Neural progenitor cell (in vitro differentiated cells): ENCODE data around the gene MRPS17. TPM values are rescaled to one million over a fixed set of nuclear protein-coding genes. Genes with fewer than 3 reads are reported as not detected.

Experiments used
- DNase-seq: peaks from one replicate; pipeline ENCODE4 v3.0.0-alpha.2; 2016; ENCODE audit warnings: low spot score
- H2AFZ ChIP-seq: fragments of 200-600 bp; sonication (generic); replicated peaks from 2 replicates; pipeline ENCODE4 v1.6.1; 2016; ENCODE audit warnings: antibody characterized with exemption
- H3F3A ChIP-seq: fragments of 200-600 bp; sonication (generic); 2 replicates; pipeline ENCODE4 v1.6.1; 2016; ENCODE audit warnings: antibody characterized with exemption, low read depth
- H3K27ac ChIP-seq: fragments of 200-600 bp; sonication (generic); 2 replicates; pipeline ENCODE4 v1.5.1; 2016; ENCODE audit warnings: mild to moderate bottlenecking
- H3K27me3 ChIP-seq: fragments of 200-600 bp; sonication (generic); 2 replicates; pipeline ENCODE4 v1.6.1; 2016; ENCODE audit warnings: mild to moderate bottlenecking, moderate library complexity
- H3K36me3 ChIP-seq: fragments of 200-600 bp; sonication (generic); 2 replicates; pipeline ENCODE4 v1.5.1; 2016
- H3K4me1 ChIP-seq: fragments of 200-600 bp; sonication (generic); 2 replicates; pipeline ENCODE4 v1.6.1; 2016; ENCODE audit warnings: mixed run types
- H3K4me2 ChIP-seq: fragments of 200-600 bp; sonication (generic); 2 replicates; pipeline ENCODE4 v1.6.1; 2016
- H3K4me3 ChIP-seq: fragments of 200-600 bp; sonication (generic); 2 replicates; pipeline ENCODE4 v1.5.1; 2016
- H3K79me2 ChIP-seq: fragments of 200-600 bp; sonication (generic); 2 replicates; pipeline ENCODE4 v1.6.1; 2016; ENCODE audit warnings: low read depth
- H3K9ac ChIP-seq: fragments of 200-600 bp; sonication (generic); 2 replicates; pipeline ENCODE4 v1.6.1; 2016
- H3K9me3 ChIP-seq: fragments of 200-600 bp; sonication (generic); 2 replicates; pipeline ENCODE4 v1.5.1; 2016; ENCODE audit warnings: low read depth
- H4K20me1 ChIP-seq: fragments of 200-600 bp; sonication (generic); 2 replicates; pipeline ENCODE4 v1.6.1; 2016; ENCODE audit warnings: low read depth
- H3K27ac Mint-ChIP-seq: 3 replicates; pipeline ENCODE4 v1.8.0; 2021; ENCODE audit warnings: mixed read lengths
- H3K27me3 Mint-ChIP-seq: 2 replicates; pipeline ENCODE4 v1.8.0; 2022; ENCODE audit warnings: low read depth, mild to moderate bottlenecking, inconsistent platforms, moderate library complexity, mixed read lengths; ENCODE audit not compliant: insufficient read depth
- H3K36me3 Mint-ChIP-seq: 3 replicates; pipeline ENCODE4 v1.8.0; 2021; ENCODE audit warnings: mixed read lengths
- H3K4me1 Mint-ChIP-seq: 3 replicates; pipeline ENCODE4 v1.8.0; 2021; ENCODE audit warnings: mixed read lengths
- H3K4me3 Mint-ChIP-seq: 3 replicates; pipeline ENCODE4 v1.8.0; 2021; ENCODE audit warnings: mild to moderate bottlenecking, moderate library complexity, mixed read lengths
- H3K9me3 Mint-ChIP-seq: 3 replicates; pipeline ENCODE4 v1.8.0; 2020; ENCODE audit warnings: mixed read lengths
- EZH2 ChIP-seq: fragments of 200-600 bp; sonication (generic); IDR thresholded peaks from 2 replicates; pipeline ENCODE4 v1.6.1; 2017; ENCODE audit warnings: antibody characterized with exemption, mild to moderate bottlenecking, moderate library complexity
- EZH2phosphoT487 ChIP-seq: fragments of 200-600 bp; sonication (generic); IDR thresholded peaks from 2 replicates; pipeline ENCODE4 v1.6.1; 2017; ENCODE audit warnings: antibody characterized with exemption
- total RNA-seq: library from RNA; depleted of rRNA; stranded (reverse); fragments of >200 nt; gene quantifications from 2 replicates; pipeline ENCODE4 v1.2.3, GENCODE V29; 2015; ENCODE audit warnings: low replicate concordance
- TF ChIP-seq, protein P1 (sequence below): fragments of 200-600 bp; sonication (generic); IDR thresholded peaks from 2 replicates; pipeline ENCODE4 v1.5.1; 2017; ENCODE audit warnings: antibody characterized with exemption, mild to moderate bottlenecking

MRPS17 gene
- total RNA-seq, 1 donor from 2014 or later: 15.3 TPM

DNA sequence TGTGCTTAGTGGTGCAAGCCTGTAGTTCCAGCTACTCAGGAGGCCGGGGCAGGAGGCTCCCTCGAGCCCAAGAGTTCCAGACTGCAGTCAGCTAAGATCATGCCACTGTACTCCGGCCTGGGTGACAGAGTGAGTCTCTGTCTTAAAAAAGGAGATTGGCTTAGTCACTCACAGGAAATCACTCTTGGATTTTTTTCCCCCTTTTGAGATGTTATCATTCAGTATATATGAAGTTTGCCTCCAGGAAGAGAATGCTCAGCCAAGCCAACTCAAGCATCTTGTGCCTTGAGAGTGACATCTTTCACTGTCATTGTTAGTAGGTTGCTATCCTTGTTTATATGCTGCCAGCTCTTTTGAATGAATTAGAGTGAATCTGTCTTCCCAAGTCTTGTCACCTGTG is 40.7 kb downstream of the MRPS17 start:
- H3K27ac Mint-ChIP-seq: no peak overlapping the region
- H3K9me3 Mint-ChIP-seq: no peaks in the 10 kb centered on the region
- Histone ChIP-seq H3K27me3 (no peaks in the 10 kb centered on the region), H3K79me2 (no peaks in the 10 kb centered on the region), H4K20me1 (no peaks in the 10 kb centered on the region), H3K4me2 (no peak overlapping the region), H2AFZ (no peak overlapping the region), H3K4me3 (no peak overlapping the region), H3K27ac (no peak overlapping the region), H3K4me1 (no peaks in the 10 kb centered on the region), H3F3A (no peaks in the 10 kb centered on the region), H3K9ac (no peak overlapping the region), H3K36me3 (no peaks in the 10 kb centered on the region), H3K9me3 (no peaks in the 10 kb centered on the region)
- no peaks in the 10 kb centered on the region for H3K4me1 Mint-ChIP-seq
- peaks cover 28% of the 10 kb centered on the region for H3K36me3 Mint-ChIP-seq
- H3K27me3 Mint-ChIP-seq: peaks cover 2% of the 10 kb centered on the region
- TF ChIP-seq EZH2phosphoT487 (no peak), EZH2 (no peak)
- TF ChIP-seq, protein P1, sequence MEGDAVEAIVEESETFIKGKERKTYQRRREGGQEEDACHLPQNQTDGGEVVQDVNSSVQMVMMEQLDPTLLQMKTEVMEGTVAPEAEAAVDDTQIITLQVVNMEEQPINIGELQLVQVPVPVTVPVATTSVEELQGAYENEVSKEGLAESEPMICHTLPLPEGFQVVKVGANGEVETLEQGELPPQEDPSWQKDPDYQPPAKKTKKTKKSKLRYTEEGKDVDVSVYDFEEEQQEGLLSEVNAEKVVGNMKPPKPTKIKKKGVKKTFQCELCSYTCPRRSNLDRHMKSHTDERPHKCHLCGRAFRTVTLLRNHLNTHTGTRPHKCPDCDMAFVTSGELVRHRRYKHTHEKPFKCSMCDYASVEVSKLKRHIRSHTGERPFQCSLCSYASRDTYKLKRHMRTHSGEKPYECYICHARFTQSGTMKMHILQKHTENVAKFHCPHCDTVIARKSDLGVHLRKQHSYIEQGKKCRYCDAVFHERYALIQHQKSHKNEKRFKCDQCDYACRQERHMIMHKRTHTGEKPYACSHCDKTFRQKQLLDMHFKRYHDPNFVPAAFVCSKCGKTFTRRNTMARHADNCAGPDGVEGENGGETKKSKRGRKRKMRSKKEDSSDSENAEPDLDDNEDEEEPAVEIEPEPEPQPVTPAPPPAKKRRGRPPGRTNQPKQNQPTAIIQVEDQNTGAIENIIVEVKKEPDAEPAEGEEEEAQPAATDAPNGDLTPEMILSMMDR: no peak
- no peak for DNase-seq
- no peak overlapping the region for H3K4me3 Mint-ChIP-seq

DNA sequence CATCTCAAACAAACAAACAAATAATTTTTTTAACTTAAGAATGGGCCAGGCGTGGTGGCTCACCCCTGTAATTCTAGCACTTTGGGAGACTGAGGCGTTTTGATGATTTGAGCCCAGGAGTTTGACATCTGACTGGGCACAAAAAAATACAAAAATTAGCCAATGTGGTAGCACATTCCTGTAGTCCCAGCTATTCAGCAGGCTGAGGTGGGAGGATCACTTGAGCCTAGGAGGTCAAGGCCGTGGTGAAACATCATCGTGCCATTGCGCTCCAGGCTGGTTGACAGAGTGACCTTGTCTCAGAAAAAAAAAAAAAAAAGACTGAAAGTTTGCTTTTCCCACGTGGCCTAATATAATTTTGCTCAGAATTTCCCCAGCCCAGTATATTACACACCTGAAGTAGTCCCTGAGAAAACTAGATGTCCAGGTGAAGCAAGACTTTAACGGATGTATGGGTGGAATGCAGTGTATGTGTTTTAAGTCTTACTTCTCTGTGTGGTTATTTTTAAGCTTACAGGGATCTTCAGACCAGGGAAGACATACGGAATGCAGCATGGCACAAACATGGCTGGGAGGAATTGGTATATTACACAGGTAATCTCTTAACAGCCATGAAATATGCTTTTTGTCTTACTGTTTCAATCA is 45.3 kb downstream of the MRPS17 start:
- H3K27ac ChIP-seq: no peak overlapping the region
- no peak overlapping the region for H3K4me2 ChIP-seq
- no peaks in the 10 kb centered on the region for H3K27me3 ChIP-seq
- Mint-ChIP-seq H3K9me3 (no peaks in the 10 kb centered on the region), H3K36me3 (peaks cover 21% of the 10 kb centered on the region), H3K4me3 (no peak overlapping the region), H3K27me3 (peaks cover 2% of the 10 kb centered on the region), H3K27ac (no peak overlapping the region), H3K4me1 (no peaks in the 10 kb centered on the region)
- H3F3A ChIP-seq: no peaks in the 10 kb centered on the region
- TF ChIP-seq EZH2phosphoT487 (no peak), EZH2 (no peak)
- TF ChIP-seq, protein P1: no peak
- H3K4me3 ChIP-seq: no peak overlapping the region
- H4K20me1 ChIP-seq: no peaks in the 10 kb centered on the region
- H3K36me3 ChIP-seq: no peaks in the 10 kb centered on the region
- H3K9me3 ChIP-seq: no peaks in the 10 kb centered on the region
- no peaks in the 10 kb centered on the region for H3K79me2 ChIP-seq
- H3K9ac ChIP-seq: no peak overlapping the region
- no peaks in the 10 kb centered on the region for H3K4me1 ChIP-seq
- no peak overlapping the region for H2AFZ ChIP-seq
- DNase-seq: no peak

DNA sequence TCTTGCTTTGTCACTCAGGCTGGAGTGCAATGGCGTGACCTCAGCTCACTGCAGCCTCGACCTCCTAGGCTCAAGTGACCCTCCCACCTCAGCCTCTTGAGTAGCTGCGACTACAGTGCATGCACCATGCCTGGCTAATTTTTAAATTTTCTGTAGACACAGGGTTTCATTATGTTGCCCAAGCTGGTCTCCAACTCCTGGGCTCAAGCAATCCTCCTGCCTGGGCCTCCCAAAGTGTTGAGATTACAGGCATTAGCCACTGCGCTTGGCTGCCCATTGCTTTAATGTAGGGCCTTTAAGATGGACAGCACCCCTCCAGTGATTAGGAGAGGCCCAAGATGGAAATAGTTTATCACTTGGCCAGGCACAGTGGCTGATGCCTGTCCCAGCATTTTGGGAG is 52.1 kb downstream of the MRPS17 start:
- Histone ChIP-seq H2AFZ (no peak overlapping the region), H3K27ac (no peak overlapping the region), H3K4me3 (no peak overlapping the region), H4K20me1 (no peaks in the 10 kb centered on the region), H3K9me3 (no peaks in the 10 kb centered on the region), H3K36me3 (no peaks in the 10 kb centered on the region), H3K4me1 (no peaks in the 10 kb centered on the region), H3K4me2 (no peak overlapping the region), H3K9ac (no peak overlapping the region), H3K79me2 (no peaks in the 10 kb centered on the region), H3K27me3 (no peaks in the 10 kb centered on the region), H3F3A (no peaks in the 10 kb centered on the region)
- Mint-ChIP-seq H3K9me3 (no peaks in the 10 kb centered on the region), H3K27me3 (no peaks in the 10 kb centered on the region), H3K27ac (no peak overlapping the region), H3K4me3 (no peak overlapping the region), H3K36me3 (peaks cover 5% of the 10 kb centered on the region), H3K4me1 (peaks cover 14% of the 10 kb centered on the region)
- no peak for DNase-seq
- TF ChIP-seq, protein P1: no peak
- TF ChIP-seq EZH2phosphoT487: no peak

Other genes starting within 250 kb of the MRPS17 start
- gene SEPTIN14, start 89.1 kb upstream of the MRPS17 start, total RNA-seq: not detected in 2 replicates
- 4.6 and 7.4 TPM in 2 replicates for gene ZNF713, start 64.4 kb upstream of the MRPS17 start, total RNA-seq
- 69.0 and 80.6 TPM in 2 replicates for gene NIPSNAP2, start 12.7 kb downstream of the MRPS17 start, total RNA-seq
- 54.9 and 72.2 TPM in 2 replicates for gene PSPH, start 99.6 kb downstream of the MRPS17 start, total RNA-seq
- gene CCT6A, start 99.9 kb downstream of the MRPS17 start, total RNA-seq: 255 and 349 TPM in 2 replicates
- 76.1 and 109 TPM in 2 replicates for gene SUMF2, start 112.4 kb downstream of the MRPS17 start, total RNA-seq
- gene PHKG1, start 141.1 kb downstream of the MRPS17 start, total RNA-seq: not detected in 2 replicates
- 64.1 and 70.5 TPM in 2 replicates for gene CHCHD2, start 154.6 kb downstream of the MRPS17 start, total RNA-seq
- not detected in 2 replicates for gene NUPR2, start 164.5 kb downstream of the MRPS17 start, total RNA-seq